ENCODE measurements around the gene RIOX2. TPM values are rescaled to one million over a fixed set of nuclear protein-coding genes. Genes with fewer than 3 reads are reported as not detected.
A peak's percentile ranks its signal among the peaks of the same experiment; 100 is the strongest.
"Not testable (repeated sequence)": the region's sequence is repeated elsewhere in the genome, so short reads cannot be mapped to it uniquely, and the experiment has no call there.

The RIOX2 gene
- total RNA-seq, 2 donors from 2014 or later, result 22.1 to 32.3 TPM

DNA sequence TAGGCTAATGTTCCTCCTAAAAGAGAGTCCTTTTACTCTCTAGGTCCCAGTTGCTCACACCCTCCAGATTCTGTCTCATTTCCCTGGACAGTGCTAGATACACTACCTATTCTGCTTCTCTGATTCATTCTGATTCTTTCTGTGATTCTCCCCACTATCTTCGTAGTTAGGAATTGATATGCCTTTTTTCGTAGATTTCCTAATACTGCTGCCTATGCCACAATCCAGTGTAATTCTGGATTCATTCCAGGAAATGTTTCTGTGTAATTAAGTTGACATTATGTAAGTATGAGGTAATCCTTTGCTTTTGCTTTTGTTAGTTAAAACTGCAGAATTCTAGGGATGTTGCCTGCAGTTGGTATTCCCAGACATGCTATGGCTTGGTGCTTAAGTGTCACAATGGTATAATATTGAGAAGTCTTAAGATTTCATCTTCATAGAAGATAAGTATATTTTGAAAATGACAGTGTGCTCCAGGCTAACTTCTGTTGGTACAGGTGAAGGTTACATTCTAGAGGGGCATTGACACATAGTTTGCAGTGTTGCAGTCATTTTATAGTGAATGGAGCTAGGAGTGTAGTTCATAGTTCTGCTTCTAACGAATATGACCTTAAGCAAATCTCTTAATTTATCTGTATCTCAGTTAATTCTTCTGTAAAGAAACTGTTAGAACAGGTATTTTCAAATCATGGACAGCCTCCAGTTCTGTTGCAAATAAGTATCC lies 54.3 kb downstream of the RIOX2 start:
- Histone ChIP-seq H3K36me3 (replicated peaks in 1 of 2; ENCODE audit: insufficient read depth in 1 of 2, low read depth in 2 of 2) (peaks cover 0 to 1% of the 10 kb centered on the region in 2 donors), H3K27me3 (no peaks in the 10 kb centered on the region), H3K4me3 (no peak overlapping the region), H3K27ac (peak overlapping the region in 2 of 4 donors; percentile 2 to 15), H3K4me1 (peaks cover 12% of the 10 kb centered on the region), H3K9me3 (no peaks in the 10 kb centered on the region)
- WGBS, 2 donors, result 24 to 34% methylated on average over 3 of the region's 3 CpGs
- no peak for DNase-seq
- ATAC-seq, result peak; percentile 93
- intact Hi-C loops (cut with DNase I), result no loop called here
- TF ChIP-seq, protein P1, sequence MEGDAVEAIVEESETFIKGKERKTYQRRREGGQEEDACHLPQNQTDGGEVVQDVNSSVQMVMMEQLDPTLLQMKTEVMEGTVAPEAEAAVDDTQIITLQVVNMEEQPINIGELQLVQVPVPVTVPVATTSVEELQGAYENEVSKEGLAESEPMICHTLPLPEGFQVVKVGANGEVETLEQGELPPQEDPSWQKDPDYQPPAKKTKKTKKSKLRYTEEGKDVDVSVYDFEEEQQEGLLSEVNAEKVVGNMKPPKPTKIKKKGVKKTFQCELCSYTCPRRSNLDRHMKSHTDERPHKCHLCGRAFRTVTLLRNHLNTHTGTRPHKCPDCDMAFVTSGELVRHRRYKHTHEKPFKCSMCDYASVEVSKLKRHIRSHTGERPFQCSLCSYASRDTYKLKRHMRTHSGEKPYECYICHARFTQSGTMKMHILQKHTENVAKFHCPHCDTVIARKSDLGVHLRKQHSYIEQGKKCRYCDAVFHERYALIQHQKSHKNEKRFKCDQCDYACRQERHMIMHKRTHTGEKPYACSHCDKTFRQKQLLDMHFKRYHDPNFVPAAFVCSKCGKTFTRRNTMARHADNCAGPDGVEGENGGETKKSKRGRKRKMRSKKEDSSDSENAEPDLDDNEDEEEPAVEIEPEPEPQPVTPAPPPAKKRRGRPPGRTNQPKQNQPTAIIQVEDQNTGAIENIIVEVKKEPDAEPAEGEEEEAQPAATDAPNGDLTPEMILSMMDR (IDR thresholded peaks at IDR 0.05), result no peak
- TF ChIP-seq POLR2A (IDR thresholded peaks at IDR 0.05), result no peak

DNA sequence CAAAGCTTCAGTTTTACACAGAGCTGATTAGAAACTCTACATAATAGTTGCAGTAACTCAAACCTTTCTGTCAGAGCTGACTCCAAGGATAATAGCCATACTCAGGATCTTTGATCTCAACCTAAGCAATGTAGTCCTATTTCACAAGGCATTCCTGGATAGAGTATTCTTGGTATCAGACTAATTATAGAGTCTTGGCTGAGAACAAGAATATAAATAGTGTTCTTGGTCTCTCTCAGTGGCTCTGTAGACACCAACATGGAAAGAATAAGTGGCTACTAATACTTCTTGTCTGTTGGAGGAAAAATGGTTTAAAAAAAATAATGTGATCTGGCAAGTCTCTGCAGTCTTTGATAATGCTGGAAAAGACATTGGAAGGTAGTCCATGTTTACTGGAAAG lies 55.7 kb downstream of the RIOX2 start:
- no peak for ATAC-seq
- no peak overlapping the region for H3K4me3 ChIP-seq

DNA sequence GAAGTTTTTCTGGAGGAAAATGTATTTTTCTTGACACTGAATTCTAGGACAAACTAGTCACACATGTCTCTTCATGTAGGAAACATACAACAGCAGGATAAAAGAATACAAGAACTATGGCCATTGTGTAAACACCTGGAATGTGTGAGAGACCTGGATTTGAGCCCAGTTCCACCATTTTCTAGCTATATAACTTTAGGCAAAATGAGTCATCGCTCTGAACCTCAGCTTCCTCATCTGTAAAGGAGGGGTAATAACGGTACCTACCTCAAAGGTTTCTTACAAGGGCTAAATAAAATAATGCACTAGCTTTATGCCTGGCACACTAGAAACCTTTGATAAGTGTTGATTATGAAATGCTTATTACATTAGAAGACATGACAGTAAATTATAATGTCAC lies 57.8 kb downstream of the RIOX2 start:
- Histone ChIP-seq H3K27me3 (no peaks in the 10 kb centered on the region), H3K27ac (no peak overlapping the region), H3K9me3 (no peaks in the 10 kb centered on the region), H3K36me3 (replicated peaks in 1 of 2; ENCODE audit: insufficient read depth in 1 of 2, low read depth in 2 of 2) (no peaks in the 10 kb centered on the region), H3K4me1 (peaks cover 12% of the 10 kb centered on the region), H3K4me3 (no peak overlapping the region)
- intact Hi-C loops (cut with DNase I), result no loop called here
- DNase-seq (no peak), ATAC-seq (no peak)
- TF ChIP-seq, protein P1 (IDR thresholded peaks at IDR 0.05), result no peak
- WGBS, 2 donors, result 84 to 97% methylated on average over 2 of the region's 2 CpGs

More for the DNA sequence above, 55.7 kb downstream of the RIOX2 start:
- H3K9me3 ChIP-seq, result no peaks in the 10 kb centered on the region
- TF ChIP-seq, protein P1 (IDR thresholded peaks at IDR 0.05), result no peak
- no peak for TF ChIP-seq POLR2A (IDR thresholded peaks at IDR 0.05)
- DNase-seq, result no peak
- intact Hi-C loops (cut with DNase I), result no loop called here
- H3K4me1 ChIP-seq, result peaks cover 12% of the 10 kb centered on the region
- H3K27ac ChIP-seq, result no peak overlapping the region
- H3K36me3 ChIP-seq (replicated peaks in 1 of 2; ENCODE audit: insufficient read depth in 1 of 2, low read depth in 2 of 2), result no peaks in the 10 kb centered on the region
- no peaks in the 10 kb centered on the region for H3K27me3 ChIP-seq

DNA sequence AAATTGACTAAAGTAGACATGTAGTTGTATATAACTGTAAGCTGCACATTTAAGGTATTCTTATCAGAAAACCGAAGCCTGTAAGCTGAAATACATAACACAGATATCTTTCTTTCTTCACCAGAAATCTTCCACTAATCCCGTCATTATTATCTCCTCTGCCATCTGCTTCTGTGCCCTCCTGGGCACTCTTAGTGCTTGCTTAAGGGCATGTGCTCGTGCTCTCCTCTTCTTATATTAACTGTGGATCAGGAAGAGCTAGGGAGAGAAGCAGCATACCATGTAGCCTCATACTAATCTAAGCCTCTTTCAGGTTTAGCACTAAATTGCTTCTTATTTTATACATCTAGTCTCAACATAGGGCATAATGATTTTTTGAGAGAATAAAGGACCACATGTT lies 60.8 kb downstream of the RIOX2 start:
- H3K36me3 ChIP-seq (replicated peaks in 1 of 2; ENCODE audit: insufficient read depth in 1 of 2, low read depth in 2 of 2), result no peaks in the 10 kb centered on the region
- no peak overlapping the region for H3K27ac ChIP-seq
- intact Hi-C loops (cut with DNase I), result no loop called here
- 82 to 86% methylated on average over 3 of the region's 3 CpGs for WGBS, 2 donors
- H3K4me3 ChIP-seq, result no peak overlapping the region
- H3K9me3 ChIP-seq, result no peaks in the 10 kb centered on the region
- H3K27me3 ChIP-seq, result no peaks in the 10 kb centered on the region
- no peaks in the 10 kb centered on the region for H3K4me1 ChIP-seq
- ATAC-seq, result no peak
- DNase-seq, result no peak
- TF ChIP-seq POLR2A (IDR thresholded peaks at IDR 0.05), result no peak
- TF ChIP-seq, protein P1 (IDR thresholded peaks at IDR 0.05), result no peak

DNA sequence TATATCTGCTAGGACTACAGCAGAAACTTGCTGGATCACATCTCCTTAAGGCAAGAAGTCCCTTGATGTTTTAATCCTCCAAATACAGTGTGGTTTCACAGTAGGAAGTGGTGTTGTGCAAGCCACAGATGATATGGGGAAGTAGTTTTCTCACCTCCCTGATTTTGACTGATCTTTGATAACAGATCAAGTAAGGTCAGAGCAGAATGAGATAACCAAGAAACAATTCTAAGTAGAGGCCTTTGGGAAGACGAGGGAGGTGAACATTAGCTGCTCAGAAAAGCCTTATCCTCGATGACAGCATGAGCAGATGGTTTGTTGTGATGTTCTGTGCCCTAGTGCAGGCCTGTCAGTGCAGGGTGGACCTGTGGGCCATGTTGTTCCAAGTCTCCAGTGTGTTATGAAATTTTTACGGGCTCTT lies 61.3 kb downstream of the RIOX2 start:
- Histone ChIP-seq H3K27ac (no peak overlapping the region), H3K4me3 (no peak overlapping the region)
- ATAC-seq, result no peak

DNA sequence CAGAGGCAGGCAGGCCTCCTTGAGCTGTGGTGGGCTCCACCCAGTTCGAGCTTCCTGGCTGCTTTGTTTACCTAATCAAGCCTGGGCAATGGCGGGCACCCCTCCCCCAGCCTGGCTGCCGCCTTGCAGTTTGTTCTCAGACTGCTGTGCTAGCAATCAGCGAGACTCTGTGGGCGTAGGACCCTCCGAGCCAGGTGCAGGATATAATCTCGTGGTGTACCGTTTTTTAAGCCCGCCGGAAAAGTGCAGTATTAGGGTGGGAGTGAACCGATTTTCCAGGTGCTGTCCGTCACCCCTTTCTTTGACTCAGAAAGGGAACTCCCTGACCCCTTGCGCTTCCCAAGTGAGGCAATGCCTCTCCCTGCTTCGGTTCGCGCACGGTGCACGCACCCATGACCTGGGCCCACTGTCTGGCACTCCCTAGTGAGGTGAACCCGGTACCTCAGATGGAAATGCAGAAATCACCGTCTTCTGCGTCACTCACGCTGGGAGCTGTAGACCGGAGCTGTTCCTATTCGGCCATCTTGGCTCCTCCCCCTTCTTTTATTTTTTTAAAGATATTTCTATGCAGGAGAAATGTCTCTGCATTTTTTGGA lies 61.9 kb downstream of the RIOX2 start:
- H3K36me3 ChIP-seq (replicated peaks in 1 of 2; ENCODE audit: insufficient read depth in 1 of 2, low read depth in 2 of 2); H3K27ac ChIP-seq; H3K27me3 ChIP-seq; H3K4me3 ChIP-seq; H3K4me1 ChIP-seq; intact Hi-C loops (cut with DNase I); H3K9me3 ChIP-seq; ATAC-seq; DNase-seq: not testable (repeated sequence)
- WGBS, 2 donors, result 79 to 96% methylated on average over 20 to 23 of the region's 24 CpGs

More for the DNA sequence above, 61.3 kb downstream of the RIOX2 start:
- TF ChIP-seq, protein P1 (IDR thresholded peaks at IDR 0.05), result no peak
- no peak for TF ChIP-seq POLR2A (IDR thresholded peaks at IDR 0.05)
- H3K27me3 ChIP-seq, result no peaks in the 10 kb centered on the region
- no peaks in the 10 kb centered on the region for H3K9me3 ChIP-seq
- no peaks in the 10 kb centered on the region for H3K4me1 ChIP-seq
- 62 to 71% methylated on average over 3 of the region's 3 CpGs for WGBS, 2 donors
- no peak for DNase-seq
- H3K36me3 ChIP-seq (replicated peaks in 1 of 2; ENCODE audit: insufficient read depth in 1 of 2, low read depth in 2 of 2), result no peaks in the 10 kb centered on the region
- intact Hi-C loops (cut with DNase I), result no loop called here

DNA sequence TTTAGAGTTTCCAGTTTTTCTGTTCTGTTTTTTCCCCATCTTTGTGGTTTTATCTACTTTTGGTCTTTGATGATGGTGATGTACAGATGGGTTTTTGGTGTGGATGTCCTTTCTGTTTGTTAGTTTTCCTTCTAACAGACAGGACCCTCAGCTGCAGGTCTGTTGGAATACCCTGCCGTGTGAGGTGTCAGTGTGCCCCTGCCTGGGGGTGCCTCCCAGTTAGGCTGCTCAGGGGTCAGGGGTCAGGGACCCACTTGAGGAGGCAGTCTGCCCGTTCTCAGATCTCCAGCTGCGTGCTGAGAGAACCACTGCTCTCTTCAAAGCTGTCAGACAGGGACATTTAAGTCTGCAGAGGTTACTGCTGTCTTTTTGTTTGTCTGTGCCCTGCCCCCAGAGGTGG lies 62.4 kb downstream of the RIOX2 start:
- ATAC-seq; H3K36me3 ChIP-seq (replicated peaks in 1 of 2; ENCODE audit: insufficient read depth in 1 of 2, low read depth in 2 of 2); DNase-seq; H3K4me1 ChIP-seq; H3K4me3 ChIP-seq; H3K27ac ChIP-seq; intact Hi-C loops (cut with DNase I); H3K9me3 ChIP-seq; H3K27me3 ChIP-seq: not testable (repeated sequence)
- WGBS, 2 donors, result no CpG with 5 or more reads among the region's 3 CpGs
